Measurements from ENCODE around the gene PSD4. TPM values are rescaled to one million over a fixed set of nuclear protein-coding genes. Genes with fewer than 3 reads are reported as not detected.
A peak's percentile ranks its signal among the peaks of the same experiment; 100 is the strongest.

PSD4 gene
- total RNA-seq, 2 experiments from 2014 or later = 96.5 to 101 TPM

GRCh38 chr2:113240915-113241911 lies 67.4 kb downstream of the PSD4 start:
- intact Hi-C loops (cut with DNase I, micrococcal nuclease) = no loop called here
- Histone ChIP-seq H3K27ac (ENCODE audit: low read depth in 1 of 2, low read length in 2 of 2) (no peak overlapping the region), H3K9me3 (ENCODE audit: control insufficient read depth in 1 of 2, insufficient read depth in 1 of 2, low read length in 2 of 2) (no peaks in the 10 kb centered on the region), H3K4me3 (ENCODE audit: low read length) (no peak overlapping the region), H3K36me3 (ENCODE audit: insufficient read depth, low read length) (no peaks in the 10 kb centered on the region), H3K27me3 (ENCODE audit: control insufficient read depth in 1 of 2, insufficient read depth in 2 of 2, low read length in 2 of 2) (no peaks in the 10 kb centered on the region), H3K4me1 (ENCODE audit: insufficient read depth, low read length) (peaks cover 13% of the 10 kb centered on the region)
- ChIA-PET POLR2A (no interaction called here), CTCF (no interaction called here)
- Mint-ChIP-seq H3K36me3 (ENCODE audit: low read depth) (no peaks in the 10 kb centered on the region), H3K27me3 (no peaks in the 10 kb centered on the region), H3K4me1 (ENCODE audit: low read depth) (peaks cover 13% of the 10 kb centered on the region), H3K4me3 (no peak overlapping the region), H3K9me3 (no peaks in the 10 kb centered on the region), H3K27ac (no peak overlapping the region)
- no peak for TF ChIP-seq CTCF (IDR thresholded peaks at IDR 0.05)
- ATAC-seq (ENCODE audit: poor library complexity) (no peak), DNase-seq (peak in 2 of 14 experiments; percentile 39 to 66)

GRCh38 chr2:113242327-113242726 lies 68.6 kb downstream of the PSD4 start:
- no peak for TF ChIP-seq CTCF (IDR thresholded peaks at IDR 0.05)
- no peak overlapping the region for H3K27ac Mint-ChIP-seq

GRCh38 chr2:113245276-113245711 lies 71.5 kb downstream of the PSD4 start:
- H3K4me1 ChIP-seq (ENCODE audit: insufficient read depth, low read length) = peaks cover 9% of the 10 kb centered on the region
- no peak overlapping the region for H3K27ac ChIP-seq (ENCODE audit: low read depth in 1 of 2, low read length in 2 of 2)
- no peak overlapping the region for H3K4me3 ChIP-seq (ENCODE audit: low read length)
- Mint-ChIP-seq H3K9me3 (no peaks in the 10 kb centered on the region), H3K27me3 (no peaks in the 10 kb centered on the region), H3K4me1 (ENCODE audit: low read depth) (peaks cover 14% of the 10 kb centered on the region), H3K36me3 (ENCODE audit: low read depth) (no peaks in the 10 kb centered on the region), H3K4me3 (no peak overlapping the region), H3K27ac (no peak overlapping the region)
- no peaks in the 10 kb centered on the region for H3K27me3 ChIP-seq (ENCODE audit: control insufficient read depth in 1 of 2, insufficient read depth in 2 of 2, low read length in 2 of 2)
- POLR2A ChIA-PET = no interaction called here
- ATAC-seq (ENCODE audit: poor library complexity) (no peak), DNase-seq (no peak)
- no peaks in the 10 kb centered on the region for H3K36me3 ChIP-seq (ENCODE audit: insufficient read depth, low read length)
- intact Hi-C loops (cut with DNase I, micrococcal nuclease) = loop anchor here (5.0 kb wide), 2 partner anchors 142 to 147 kb away; no protein-coding TSS in a partner anchor
- CTCF ChIA-PET = no interaction called here
- no peak for TF ChIP-seq CTCF (IDR thresholded peaks at IDR 0.05)
- no peaks in the 10 kb centered on the region for H3K9me3 ChIP-seq (ENCODE audit: control insufficient read depth in 1 of 2, insufficient read depth in 1 of 2, low read length in 2 of 2)

More at GRCh38 chr2:113242327-113242726, 68.6 kb downstream of the PSD4 start:
- Histone ChIP-seq H3K27me3 (ENCODE audit: control insufficient read depth in 1 of 2, insufficient read depth in 2 of 2, low read length in 2 of 2) (no peaks in the 10 kb centered on the region), H3K36me3 (ENCODE audit: insufficient read depth, low read length) (no peaks in the 10 kb centered on the region), H3K4me1 (ENCODE audit: insufficient read depth, low read length) (peaks cover 5% of the 10 kb centered on the region), H3K27ac (ENCODE audit: low read depth in 1 of 2, low read length in 2 of 2) (no peak overlapping the region), H3K9me3 (ENCODE audit: control insufficient read depth in 1 of 2, insufficient read depth in 1 of 2, low read length in 2 of 2) (no peaks in the 10 kb centered on the region), H3K4me3 (ENCODE audit: low read length) (no peak overlapping the region)
- ChIA-PET POLR2A (no interaction called here), CTCF (no interaction called here)
- no peak overlapping the region for H3K4me3 Mint-ChIP-seq
- H3K4me1 Mint-ChIP-seq (ENCODE audit: low read depth) = peaks cover 3% of the 10 kb centered on the region
- H3K9me3 Mint-ChIP-seq = no peaks in the 10 kb centered on the region
- no peak for ATAC-seq (ENCODE audit: poor library complexity)
- no peaks in the 10 kb centered on the region for H3K27me3 Mint-ChIP-seq
- intact Hi-C loops (cut with DNase I, micrococcal nuclease) = no loop called here
- DNase-seq = no peak
- no peaks in the 10 kb centered on the region for H3K36me3 Mint-ChIP-seq (ENCODE audit: low read depth)

Data from CD4-positive, alpha-beta T cell (primary cell).